HCT116 (cell line): ENCODE measurements around the gene CGNL1. TPM values are rescaled to one million over a fixed set of nuclear protein-coding genes. Genes with fewer than 3 reads are reported as not detected.

ENCODE experiments used
- ATAC-seq: fragments of 200-7000 bp; cut with Tn5 transposase; 2 replicates; pipeline ENCODE4 v1.9.1; 2020; ENCODE audit warnings: mild to moderate bottlenecking, moderate library complexity
- BruUV-seq: library from RNA; stranded (reverse); fragments of 400-500 nt; replicated peaks from 2 replicates; lab custom pipeline; 2021; lab: Mats Ljungman, UMichigan
- CTCF ChIA-PET: fragments of 300-600 bp; sonication (Branson Sonifier 250); formaldehyde crosslinking; loops from one replicate; lab custom pipeline; 2021; ENCODE audit warnings: antibody characterized with exemption; lab: Charles Lee
- POLR2A ChIA-PET: fragments of 300-600, 350-600 bp; sonication (Branson Sonifier 250); formaldehyde crosslinking; loops from one replicate; lab custom pipeline; 2021; ENCODE audit warnings: antibody characterized with exemption; lab: Charles Lee
- RAD21 ChIA-PET, 2 experiments: fragments of 300-600 bp; sonication (Branson Sonifier 250); formaldehyde crosslinking; loops; one replicate each; lab custom pipeline; 2023; ENCODE audit warnings: low total read pairs in 2 of 2; ENCODE audit not compliant: uncharacterized antibody in 2 of 2, unreplicated experiment in 2 of 2, low non-redundant PET in 1 of 2; lab: Charles Lee
- DNase-seq: peaks from one replicate; pipeline ENCODE4 v3.0.0-alpha.2; 2010; ENCODE audit warnings: low read depth, low spot score
- H2AFZ ChIP-seq: fragments of 200-600 bp; shearing (Covaris generic), sonication (generic); 2 replicates; pipeline ENCODE4 v1.6.1; 2017; ENCODE audit warnings: low read depth, mixed run types, mixed read lengths, antibody characterized with exemption, low read length; ENCODE audit not compliant: poor library complexity, severe bottlenecking
- H3K27ac ChIP-seq: 2 replicates; pipeline ENCODE4 v1.5.1; 2012; ENCODE audit warnings: low read depth, low read length
- H3K27me3 ChIP-seq: fragments of 200-600 bp; sonication (generic); 2 replicates; pipeline ENCODE4 v1.6.1; 2016; ENCODE audit warnings: mixed run types, low read length, mixed read lengths; ENCODE audit not compliant: insufficient read depth
- H3K36me3 ChIP-seq, 2 experiments: fragments of 200-500 bp in 1 of 2; fragments of 200-600 bp in 1 of 2; sonication (Bioruptor generic) in 1 of 2; sonication (generic) in 1 of 2; 2 replicates each; pipeline versions ENCODE4 v1.5.1 to v1.6.1; 2014 to 2016; ENCODE audit warnings: low read length in 2 of 2, inconsistent platforms in 1 of 2, mixed read lengths in 1 of 2, mixed run types in 1 of 2; ENCODE audit not compliant: insufficient read depth in 2 of 2, control insufficient read depth in 1 of 2
- H3K4me1 ChIP-seq, 2 experiments: fragments of 200-600 bp in 1 of 2; sonication (generic) in 1 of 2; 2 replicates each; pipeline versions ENCODE4 v1.5.1 to v1.6.1; 2012 to 2017; ENCODE audit warnings: low read length in 2 of 2, inconsistent platforms in 1 of 2, mild to moderate bottlenecking in 1 of 2, mixed read lengths in 1 of 2, mixed run types in 1 of 2, moderate library complexity in 1 of 2; ENCODE audit not compliant: insufficient read depth in 2 of 2, control insufficient read depth in 1 of 2
- H3K4me2 ChIP-seq: fragments of 200-600 bp; sonication (generic); 2 replicates; pipeline ENCODE4 v1.6.1; 2017; ENCODE audit warnings: mixed run types, low read length, mixed read lengths
- H3K4me3 ChIP-seq, 2 experiments: fragments of 200-600 bp in 1 of 2; sonication (generic) in 1 of 2; replicated peaks in 1 of 2; 2 replicates each; pipeline ENCODE4 v1.5.1; 2011 to 2016; ENCODE audit warnings: low read length in 2 of 2, control low read depth in 1 of 2, low read depth in 1 of 2, mild to moderate bottlenecking in 1 of 2, mixed read lengths in 1 of 2, mixed run types in 1 of 2
- H3K79me2 ChIP-seq: fragments of 200-600 bp; sonication (generic); 2 replicates; pipeline ENCODE4 v1.6.1; 2017; ENCODE audit warnings: mild to moderate bottlenecking, mixed run types, low read length, moderate library complexity, mixed read lengths; ENCODE audit not compliant: insufficient read depth
- H3K9ac ChIP-seq: fragments of 200-600 bp; sonication (generic); 2 replicates; pipeline ENCODE4 v1.6.1; 2016; ENCODE audit warnings: low read length, mixed read lengths
- H3K9me2 ChIP-seq: fragments of 200-600 bp; sonication (generic), shearing (Covaris generic); 2 replicates; pipeline ENCODE4 v1.6.1; 2017; ENCODE audit warnings: mixed run types, mild to moderate bottlenecking, moderate library complexity; ENCODE audit not compliant: insufficient read depth
- H3K9me3 ChIP-seq, 2 experiments: fragments of 200-500 bp in 1 of 2; fragments of 200-600 bp in 1 of 2; sonication (Bioruptor generic) in 1 of 2; sonication (generic) in 1 of 2; 2 replicates each; pipeline ENCODE4 v1.6.1; 2014 to 2017; ENCODE audit warnings: low read length in 2 of 2, mixed read lengths in 2 of 2, inconsistent platforms in 1 of 2, low read depth in 1 of 2, mild to moderate bottlenecking in 1 of 2, mixed run types in 1 of 2, moderate library complexity in 1 of 2; ENCODE audit not compliant: control insufficient read depth in 1 of 2, insufficient read depth in 1 of 2
- H4K20me1 ChIP-seq: fragments of 200-600 bp; sonication (generic), shearing (Covaris generic); 2 replicates; pipeline ENCODE4 v1.6.1; 2017; ENCODE audit warnings: mixed run types, mild to moderate bottlenecking, moderate library complexity; ENCODE audit not compliant: insufficient read depth
- CEBPB ChIP-seq: IDR thresholded peaks from 2 replicates; pipeline ENCODE4 v1.6.1; 2012; ENCODE audit warnings: low read depth
- ELF1 ChIP-seq: IDR thresholded peaks from 2 replicates; pipeline ENCODE4 v1.6.1; 2012; ENCODE audit warnings: low read depth, borderline replicate concordance
- EZH2phosphoT487 ChIP-seq: fragments of 200-600 bp; IDR thresholded peaks from 2 replicates; pipeline ENCODE4 v1.6.1; 2018; ENCODE audit warnings: antibody characterized with exemption, borderline replicate concordance
- FOSL1 ChIP-seq: IDR thresholded peaks from 2 replicates; pipeline ENCODE4 v1.6.1; 2012; ENCODE audit warnings: low read depth
- MAX ChIP-seq: IDR thresholded peaks from 2 replicates; pipeline ENCODE4 v1.6.1; 2012
- POLR2A ChIP-seq: IDR thresholded peaks from 2 replicates; pipeline ENCODE4 v1.7.0; 2011; ENCODE audit warnings: borderline replicate concordance; ENCODE audit not compliant: insufficient read depth, insufficient read length; ENCODE audit errors: extremely low read depth
- SP1 ChIP-seq: IDR thresholded peaks from 2 replicates; pipeline ENCODE4 v1.6.1; 2012; ENCODE audit warnings: low read depth
- YY1 ChIP-seq: IDR thresholded peaks from 2 replicates; pipeline ENCODE4 v1.6.1; 2011; ENCODE audit warnings: low read length, low read depth, moderate library complexity, mild to moderate bottlenecking; ENCODE audit not compliant: insufficient replicate concordance; ENCODE audit errors: extremely low read depth
- ZBTB33 ChIP-seq: IDR thresholded peaks from 2 replicates; pipeline ENCODE4 v1.6.1; 2011; ENCODE audit warnings: mild to moderate bottlenecking, low read length, moderate library complexity; ENCODE audit not compliant: insufficient replicate concordance; ENCODE audit errors: extremely low read depth
- ZFX ChIP-seq: fragments of 450-650 bp; IDR thresholded peaks from 2 replicates; pipeline ENCODE4 v1.6.1; 2017
- ZNF274 ChIP-seq: fragments of 200-500 bp; sonication (Bioruptor generic); IDR thresholded peaks from 2 replicates; pipeline ENCODE4 v1.6.1; 2014; ENCODE audit warnings: mild to moderate bottlenecking, low read depth, low read length, inconsistent platforms
- intact Hi-C: fragments of 100-400 bp; cut with micrococcal nuclease; formaldehyde crosslinking; loops from 2 replicates; pipeline ENCODE4 v1.10.0; 2022
- total RNA-seq: library from RNA; stranded (reverse); gene quantifications from one replicate; pipeline ENCODE4 v1.2.1, GENCODE V29; 2021; ENCODE audit not compliant: unreplicated experiment

Gene CGNL1
- total RNA-seq, 1 experiment from 2014 or later: 2.2 TPM

GRCh38 chr15:57548351-57548750, 172.0 kb downstream of the CGNL1 start:
- Histone ChIP-seq H3K9ac (no peak overlapping the region), H3K9me2 (no peaks in the 10 kb centered on the region), H3K4me3 (no peak overlapping the region), H3K79me2 (no peaks in the 10 kb centered on the region), H4K20me1 (no peaks in the 10 kb centered on the region), H3K4me1 (peaks cover 26 to 41% of the 10 kb centered on the region in 2 experiments), H3K36me3 (no peaks in the 10 kb centered on the region), H3K9me3 (no peaks in the 10 kb centered on the region), H2AFZ (no peak overlapping the region), H3K27me3 (no peaks in the 10 kb centered on the region), H3K4me2 (no peak overlapping the region)
- RAD21 ChIA-PET: no interaction called here
- ATAC-seq (no peak), DNase-seq (no peak)
- CTCF ChIA-PET: no interaction called here
- POLR2A ChIA-PET: no interaction called here
- intact Hi-C loops: no loop called here
- no TSS peak for BruUV-seq
- no peak for TF ChIP-seq FOSL1
- TF ChIP-seq SP1: no peak
- TF ChIP-seq MAX: no peak
- TF ChIP-seq ELF1: no peak
- TF ChIP-seq POLR2A: no peak
- no peak for TF ChIP-seq YY1
- no peak for TF ChIP-seq CEBPB
- no peak for TF ChIP-seq ZNF274
- TF ChIP-seq ZBTB33: no peak
- no peak for TF ChIP-seq ZFX
- no peak for TF ChIP-seq EZH2phosphoT487
- TF ChIP-seq, all 23 proteins: peak for 0
- H3K27ac ChIP-seq: no peak overlapping the region
